ENCODE data around the gene PCDH8. TPM values are rescaled to one million over a fixed set of nuclear protein-coding genes. Genes with fewer than 3 reads are reported as not detected.

Gene PCDH8
- total RNA-seq, 1 experiment from 2014 or later = 2.1 TPM

- Histone ChIP-seq H3K9ac (ENCODE audit: extremely low read depth, insufficient read length, low read length) (no peak overlapping the region), H2BK20ac (ENCODE audit: low read depth, low read length, poor library complexity, severe bottlenecking) (no peak overlapping the region), H4K20me1 (ENCODE audit: control insufficient read depth, insufficient read depth, insufficient read length) (no peaks in the 10 kb centered on the region), H3K27me3 (ENCODE audit: insufficient read depth, low read length) (no peaks in the 10 kb centered on the region), H3K18ac (ENCODE audit: insufficient read length, low read depth, low read length) (no peak overlapping the region), H3K4me2 (ENCODE audit: insufficient read depth, insufficient read length, low read length) (no peak overlapping the region), H2BK120ac (ENCODE audit: low read depth, low read length, poor library complexity, severe bottlenecking) (no peak overlapping the region), H4K8ac (replicated peaks; ENCODE audit: insufficient read length, low read depth, low read length) (no peak overlapping the region), H2AK5ac (ENCODE audit: insufficient read length, low read length) (no peak overlapping the region), H3K14ac (ENCODE audit: insufficient read depth, low read length) (no peak overlapping the region), H2BK15ac (ENCODE audit: low read depth, low read length) (no peak overlapping the region), H3K79me1 (ENCODE audit: insufficient read depth, low read depth, low read length, poor library complexity, severe bottlenecking) (no peaks in the 10 kb centered on the region), H4K5ac (ENCODE audit: insufficient read length, low read depth, low read length) (no peak overlapping the region), H3K4me1 (ENCODE audit: insufficient read depth, low read length) (peaks cover 5% of the 10 kb centered on the region), H3K23me2 (ENCODE audit: insufficient read length, low read depth, low read length, poor library complexity, severe bottlenecking) (no peaks in the 10 kb centered on the region), H3K9me3 (ENCODE audit: control insufficient read depth, low read depth, low read length) (no peaks in the 10 kb centered on the region), H3T11ph (ENCODE audit: low read length) (no peak overlapping the region), H2BK12ac (ENCODE audit: insufficient read length, low read depth, low read length) (no peak overlapping the region), H3K27ac (ENCODE audit: insufficient read length, low read depth, low read length) (no peak overlapping the region), H2BK5ac (ENCODE audit: insufficient read length, low read length) (no peak overlapping the region), H3K4ac (ENCODE audit: low read depth, low read length) (no peak overlapping the region), H3K79me2 (ENCODE audit: insufficient read depth, low read length) (no peaks in the 10 kb centered on the region), H2AFZ (ENCODE audit: low read length) (no peak overlapping the region), H4K91ac (ENCODE audit: insufficient read length, low read depth, low read length) (no peak overlapping the region), H3K56ac (ENCODE audit: insufficient read length, low read depth, low read length) (no peak overlapping the region), H3K23ac (ENCODE audit: insufficient read length, low read depth, low read length) (no peak overlapping the region)
- Mint-ChIP-seq H3K4me3 (no peak overlapping the region), H3K9me3 (no peaks in the 10 kb centered on the region), H3K27me3 (ENCODE audit: low read depth) (peaks cover 39% of the 10 kb centered on the region), H3K4me1 (peaks cover 27 to 36% of the 10 kb centered on the region in 2 experiments), H3K36me3 (ENCODE audit: insufficient read depth in 1 of 3, low read depth in 3 of 3) (no peaks in the 10 kb centered on the region), H3K27ac (no peak overlapping the region)
- TF ChIP-seq, protein P1, sequence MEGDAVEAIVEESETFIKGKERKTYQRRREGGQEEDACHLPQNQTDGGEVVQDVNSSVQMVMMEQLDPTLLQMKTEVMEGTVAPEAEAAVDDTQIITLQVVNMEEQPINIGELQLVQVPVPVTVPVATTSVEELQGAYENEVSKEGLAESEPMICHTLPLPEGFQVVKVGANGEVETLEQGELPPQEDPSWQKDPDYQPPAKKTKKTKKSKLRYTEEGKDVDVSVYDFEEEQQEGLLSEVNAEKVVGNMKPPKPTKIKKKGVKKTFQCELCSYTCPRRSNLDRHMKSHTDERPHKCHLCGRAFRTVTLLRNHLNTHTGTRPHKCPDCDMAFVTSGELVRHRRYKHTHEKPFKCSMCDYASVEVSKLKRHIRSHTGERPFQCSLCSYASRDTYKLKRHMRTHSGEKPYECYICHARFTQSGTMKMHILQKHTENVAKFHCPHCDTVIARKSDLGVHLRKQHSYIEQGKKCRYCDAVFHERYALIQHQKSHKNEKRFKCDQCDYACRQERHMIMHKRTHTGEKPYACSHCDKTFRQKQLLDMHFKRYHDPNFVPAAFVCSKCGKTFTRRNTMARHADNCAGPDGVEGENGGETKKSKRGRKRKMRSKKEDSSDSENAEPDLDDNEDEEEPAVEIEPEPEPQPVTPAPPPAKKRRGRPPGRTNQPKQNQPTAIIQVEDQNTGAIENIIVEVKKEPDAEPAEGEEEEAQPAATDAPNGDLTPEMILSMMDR (conservative IDR thresholded peaks at IDR 0.05) = no peak
- no peak for DNase-seq
- no CpG with 5 or more reads among the region's 1 CpG for WGBS (ENCODE audit: extremely low coverage, insufficient read length, low lambda C conversion rate)
Measured at GRCh38 chr13:52864941-52865340, 16.5 kb upstream of the PCDH8 start.
